Activated CD8-positive, alpha-beta memory T cell treated with anti-CD3 and anti-CD28 coated beads, Interleukin-2, amount 50 U/mL, for 4 hours (primary cell): ENCODE measurements around the gene AATF.

Source experiments
- DNase-seq: peaks from one replicate; pipeline ENCODE4 v3.0.0-alpha.2; 2020

AATF gene

DNA sequence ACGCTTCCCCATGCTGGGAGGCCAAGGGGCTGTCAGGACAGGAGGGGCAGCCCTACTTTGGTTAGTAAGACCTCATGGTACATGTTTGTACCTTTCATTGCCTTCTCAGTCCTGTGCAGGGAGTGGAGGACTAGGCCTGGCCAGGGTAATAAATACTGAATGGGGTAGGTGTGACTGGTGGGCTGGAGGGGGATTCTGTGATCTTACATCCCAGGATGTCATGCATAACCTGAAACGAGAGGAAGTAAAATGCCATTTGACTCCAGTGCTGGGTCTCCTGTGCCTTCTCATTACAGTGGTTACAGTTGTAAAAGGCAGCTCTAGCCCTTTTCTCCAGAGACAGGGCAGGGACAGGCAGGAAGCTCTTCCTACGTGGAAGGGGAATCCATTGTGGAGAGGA, 138.2 kb downstream of the AATF start:
- DNase-seq: no peak

GRCh38 chr17:37087683-37088082, 138.9 kb downstream of the AATF start:
- no peak for DNase-seq

GRCh38 chr17:37088459-37088858, 139.7 kb downstream of the AATF start:
- DNase-seq: no peak

GRCh38 chr17:37088913-37089312, 140.2 kb downstream of the AATF start:
- DNase-seq: no peak

- peak; percentile 29 for DNase-seq
Measured at GRCh38 chr17:37089956-37090355, 141.2 kb downstream of the AATF start.

GRCh38 chr17:37090941-37091340, 142.2 kb downstream of the AATF start:
- no peak for DNase-seq

DNA sequence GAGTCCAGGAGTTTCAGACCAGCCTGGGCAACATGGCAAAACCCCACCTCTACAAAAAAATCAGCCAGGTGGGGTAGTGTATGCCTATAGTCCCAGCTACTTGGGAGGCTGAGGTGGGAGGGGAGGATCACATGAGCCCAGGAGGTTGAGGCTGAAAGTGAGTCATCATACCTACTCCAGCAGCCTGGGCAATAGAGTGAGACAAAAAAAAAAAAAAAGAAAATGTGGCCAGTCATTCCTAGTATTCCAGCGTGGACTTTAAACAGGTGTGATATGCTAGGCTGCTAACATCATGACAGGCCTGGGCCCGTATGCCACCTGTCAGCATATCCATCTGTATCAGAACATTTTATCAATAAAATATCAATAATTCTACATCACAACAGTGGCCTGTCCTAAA, 143.3 kb downstream of the AATF start:
- no peak for DNase-seq

- no peak for DNase-seq
Measured at GRCh38 chr17:37092701-37093100, 143.9 kb downstream of the AATF start.

DNA sequence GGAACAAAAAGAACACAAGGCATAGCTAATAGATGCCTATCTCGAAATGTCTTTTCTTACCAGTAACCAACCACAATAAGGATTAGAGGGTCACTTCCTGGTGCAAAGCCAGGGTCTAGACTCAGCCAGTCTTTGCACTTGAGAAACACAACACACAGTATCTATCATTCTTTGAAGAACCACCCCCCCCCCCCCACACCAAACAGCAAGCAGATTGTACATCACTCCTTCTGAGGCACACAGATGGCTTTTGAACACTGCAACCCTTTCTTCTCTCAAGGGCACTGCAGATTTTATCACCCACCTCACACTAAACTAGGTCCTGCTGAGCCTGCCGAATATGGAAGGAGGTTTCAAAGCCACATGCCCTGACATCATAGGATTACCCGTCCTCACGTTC, 145.6 kb downstream of the AATF start:
- no peak for DNase-seq

GRCh38 chr17:37096071-37096470, 147.3 kb downstream of the AATF start:
- no peak for DNase-seq

- DNase-seq: no peak
Measured at GRCh38 chr17:37097154-37097553, 148.4 kb downstream of the AATF start.

GRCh38 chr17:37098152-37098551, 149.4 kb downstream of the AATF start:
- DNase-seq: no peak

DNA sequence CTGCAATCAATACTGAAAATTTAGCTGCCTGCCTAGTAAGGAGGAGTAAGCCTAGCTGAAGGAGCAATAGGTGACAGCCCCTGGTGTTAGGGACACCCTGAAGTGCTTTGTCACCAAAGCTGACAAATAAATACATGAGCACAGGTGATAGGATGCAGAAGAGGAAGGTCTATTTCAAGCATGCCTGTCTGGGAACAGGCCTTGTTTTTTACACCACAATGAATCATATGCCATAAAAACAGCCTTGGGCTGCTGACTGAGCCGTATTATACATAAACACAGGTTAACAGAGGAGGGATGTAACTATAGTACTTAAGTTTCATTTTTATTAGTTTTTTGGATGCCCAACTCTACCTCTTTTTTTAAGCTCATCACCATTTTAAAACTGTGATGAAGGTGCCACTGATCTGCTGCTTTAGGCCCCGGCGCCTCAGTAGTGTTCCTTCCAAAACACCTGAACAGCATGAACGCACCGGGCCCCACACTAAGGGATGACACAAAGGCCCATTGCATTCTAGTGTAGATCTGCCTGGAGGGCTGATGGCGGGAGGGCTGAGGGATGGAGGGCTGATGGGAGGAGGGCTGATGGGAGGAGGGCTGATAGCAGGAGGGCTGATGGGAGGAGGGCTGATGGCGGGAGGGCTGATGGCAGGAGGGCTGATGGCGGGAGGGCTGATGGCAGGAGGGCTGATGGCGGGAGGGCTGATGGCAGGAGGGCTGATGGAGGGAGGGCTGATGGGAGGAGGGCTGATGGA, 150.3 kb downstream of the AATF start:
- DNase-seq: no peak

DNA sequence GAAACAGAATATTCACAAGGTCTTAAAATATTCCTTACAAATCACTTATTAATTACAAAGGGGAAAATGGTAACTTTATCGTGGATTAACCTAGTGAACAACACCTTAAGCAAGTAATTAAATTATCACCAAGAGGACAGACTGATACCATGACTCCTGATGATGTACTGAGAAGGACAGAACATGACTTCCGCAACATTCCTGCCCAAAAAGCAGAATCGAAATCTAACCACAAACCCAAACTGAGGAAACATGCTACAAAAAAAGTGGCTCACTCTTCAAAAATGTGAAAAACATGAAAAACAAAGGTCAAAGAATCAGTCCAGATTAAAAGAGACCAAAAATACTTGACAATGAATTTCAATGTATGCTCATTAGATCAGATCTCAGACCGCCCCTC, 151.5 kb downstream of the AATF start:
- no peak for DNase-seq

DNA sequence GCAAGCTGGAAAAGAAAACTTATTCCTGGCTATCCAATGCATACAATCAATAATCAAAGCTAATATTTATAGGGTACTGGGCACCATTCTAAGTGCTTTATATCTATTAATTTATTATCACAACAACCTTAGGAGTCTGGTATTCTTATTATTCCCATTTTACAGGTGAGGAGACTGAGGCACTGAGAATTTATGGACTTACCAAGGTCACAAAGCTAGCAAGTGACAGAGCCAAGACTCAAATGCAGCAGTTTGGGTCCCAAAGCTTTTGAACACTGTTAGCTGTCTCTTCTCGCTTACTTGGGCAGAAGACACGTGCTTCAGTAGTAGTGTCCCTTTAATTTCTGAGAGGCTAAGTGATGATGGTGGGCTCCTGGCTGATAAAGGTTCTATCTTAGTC, 152.6 kb downstream of the AATF start:
- no peak for DNase-seq

DNA sequence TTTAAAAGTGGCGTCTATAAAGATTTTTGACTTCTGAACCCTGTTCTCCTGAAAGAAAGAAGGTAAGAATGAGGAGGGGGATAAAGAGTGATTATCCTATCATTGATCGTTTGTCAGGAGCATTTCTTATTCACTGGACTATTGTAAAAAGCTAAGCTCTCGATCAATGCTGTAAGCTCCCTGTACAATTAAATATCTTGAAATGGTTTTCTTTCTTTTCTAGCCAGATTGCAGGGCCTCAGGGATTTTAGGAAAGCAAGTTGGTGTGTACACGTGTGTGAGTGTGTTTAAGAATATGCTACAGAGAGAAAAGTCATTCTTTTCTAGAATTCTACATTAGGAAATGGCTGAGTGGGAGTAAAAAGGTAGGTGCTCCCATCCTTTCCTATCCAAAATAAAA, 154.5 kb downstream of the AATF start:
- no peak for DNase-seq

GRCh38 chr17:37106049-37106448, 157.3 kb downstream of the AATF start:
- DNase-seq: no peak
